AG09309 (cell line): ENCODE data around the gene NUP205.
"Not testable (repeated sequence)": the region's sequence is repeated elsewhere in the genome, so short reads cannot be mapped to it uniquely, and the experiment has no call there.

ENCODE experiments used
- DNase-seq: peaks from one replicate; pipeline ENCODE4 v3.0.0-alpha.2; 2010; ENCODE audit warnings: low read depth
- H3K4me3 ChIP-seq: 2 replicates; pipeline ENCODE4 v1.5.1; 2011; ENCODE audit warnings: mild to moderate bottlenecking, low read depth, low read length, moderate library complexity; ENCODE audit not compliant: control insufficient read depth
- TF ChIP-seq, protein P1 (sequence below): IDR thresholded peaks from 2 replicates; pipeline ENCODE4 v1.5.1; 2011; ENCODE audit warnings: mild to moderate bottlenecking, low read depth, low read length, inconsistent platforms; ENCODE audit not compliant: insufficient read depth, control insufficient read depth; ENCODE audit errors: missing control alignments

The NUP205 gene

DNA sequence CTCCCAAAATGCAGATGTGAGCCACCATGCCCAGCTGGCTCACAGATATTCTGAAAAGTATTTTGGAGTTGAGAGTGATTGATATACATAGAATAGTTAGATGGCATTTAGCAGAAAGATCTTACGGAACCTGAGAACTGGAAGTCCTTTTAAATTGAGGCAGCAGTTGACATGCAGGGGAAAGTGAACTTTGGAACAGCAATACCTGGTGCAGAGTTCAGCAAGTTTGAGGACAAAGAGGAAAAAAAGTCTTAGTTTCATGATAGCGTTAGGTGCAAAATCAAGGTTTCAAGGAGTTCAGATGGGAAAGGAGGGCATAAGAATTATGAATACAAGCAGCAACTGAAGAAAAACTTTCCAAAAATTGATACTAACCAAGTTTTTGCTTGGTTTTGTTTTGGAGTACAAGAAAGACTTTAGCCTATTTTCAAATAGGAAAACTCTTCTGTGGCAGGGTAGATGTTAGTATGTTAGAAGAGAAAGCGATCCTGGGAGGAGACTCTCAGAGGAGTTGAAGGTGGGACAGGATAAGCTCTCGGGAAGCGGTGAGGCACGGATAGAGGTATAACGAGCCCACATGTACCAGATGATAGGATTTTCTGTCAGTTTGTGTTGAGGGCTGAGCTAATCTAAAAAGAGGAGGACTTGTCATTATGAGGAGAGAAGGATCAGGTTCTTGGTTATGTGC is 76.6 kb downstream of the NUP205 start:
- TF ChIP-seq, protein P1, sequence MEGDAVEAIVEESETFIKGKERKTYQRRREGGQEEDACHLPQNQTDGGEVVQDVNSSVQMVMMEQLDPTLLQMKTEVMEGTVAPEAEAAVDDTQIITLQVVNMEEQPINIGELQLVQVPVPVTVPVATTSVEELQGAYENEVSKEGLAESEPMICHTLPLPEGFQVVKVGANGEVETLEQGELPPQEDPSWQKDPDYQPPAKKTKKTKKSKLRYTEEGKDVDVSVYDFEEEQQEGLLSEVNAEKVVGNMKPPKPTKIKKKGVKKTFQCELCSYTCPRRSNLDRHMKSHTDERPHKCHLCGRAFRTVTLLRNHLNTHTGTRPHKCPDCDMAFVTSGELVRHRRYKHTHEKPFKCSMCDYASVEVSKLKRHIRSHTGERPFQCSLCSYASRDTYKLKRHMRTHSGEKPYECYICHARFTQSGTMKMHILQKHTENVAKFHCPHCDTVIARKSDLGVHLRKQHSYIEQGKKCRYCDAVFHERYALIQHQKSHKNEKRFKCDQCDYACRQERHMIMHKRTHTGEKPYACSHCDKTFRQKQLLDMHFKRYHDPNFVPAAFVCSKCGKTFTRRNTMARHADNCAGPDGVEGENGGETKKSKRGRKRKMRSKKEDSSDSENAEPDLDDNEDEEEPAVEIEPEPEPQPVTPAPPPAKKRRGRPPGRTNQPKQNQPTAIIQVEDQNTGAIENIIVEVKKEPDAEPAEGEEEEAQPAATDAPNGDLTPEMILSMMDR, result no peak
- no peak for DNase-seq
- no peak overlapping the region for H3K4me3 ChIP-seq

DNA sequence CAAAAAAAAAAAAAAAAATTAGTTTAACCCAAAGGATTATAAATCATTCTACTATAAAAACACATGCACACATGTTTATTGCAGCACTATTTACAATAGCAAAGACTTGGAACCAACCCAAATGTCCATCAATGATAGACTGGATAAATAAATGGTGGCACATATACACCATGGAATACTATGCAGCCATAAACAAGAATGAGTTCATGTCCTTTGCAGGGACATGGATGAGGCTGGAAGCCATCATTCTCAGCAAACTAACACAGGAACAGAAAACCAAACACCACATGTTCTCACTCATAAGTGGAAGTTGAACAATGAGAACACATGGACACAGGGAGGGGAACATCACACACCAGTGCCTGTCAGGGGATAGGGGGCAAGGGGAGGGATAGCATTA is 82.0 kb downstream of the NUP205 start:
- not testable (repeated sequence) for DNase-seq, H3K4me3 ChIP-seq

DNA sequence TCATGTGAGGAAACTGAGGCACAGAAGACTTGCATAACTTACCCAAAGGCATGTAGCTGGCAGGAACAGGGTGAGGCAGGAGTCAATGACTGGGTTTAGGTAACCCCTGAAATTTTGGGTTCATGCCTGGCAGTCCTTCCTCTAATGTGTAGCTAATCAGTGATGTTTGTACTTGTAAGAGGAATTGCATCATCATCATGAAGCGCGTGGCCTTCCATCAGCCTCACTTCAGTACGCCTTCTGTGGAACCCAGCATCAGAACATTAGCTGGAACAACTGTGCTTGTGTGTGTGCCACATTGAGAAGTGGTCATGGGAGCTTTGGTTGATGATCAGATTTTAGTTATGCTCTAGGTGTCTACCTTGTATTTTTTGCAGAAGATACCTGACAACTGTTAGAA is 86.4 kb downstream of the NUP205 start:
- no peak for DNase-seq
- TF ChIP-seq, protein P1, result no peak
- H3K4me3 ChIP-seq, result no peak overlapping the region

- no peak for DNase-seq
- TF ChIP-seq, protein P1, result no peak
- no peak overlapping the region for H3K4me3 ChIP-seq
Measured at GRCh38 chr7:135644729-135645128, 87.0 kb downstream of the NUP205 start.

DNA sequence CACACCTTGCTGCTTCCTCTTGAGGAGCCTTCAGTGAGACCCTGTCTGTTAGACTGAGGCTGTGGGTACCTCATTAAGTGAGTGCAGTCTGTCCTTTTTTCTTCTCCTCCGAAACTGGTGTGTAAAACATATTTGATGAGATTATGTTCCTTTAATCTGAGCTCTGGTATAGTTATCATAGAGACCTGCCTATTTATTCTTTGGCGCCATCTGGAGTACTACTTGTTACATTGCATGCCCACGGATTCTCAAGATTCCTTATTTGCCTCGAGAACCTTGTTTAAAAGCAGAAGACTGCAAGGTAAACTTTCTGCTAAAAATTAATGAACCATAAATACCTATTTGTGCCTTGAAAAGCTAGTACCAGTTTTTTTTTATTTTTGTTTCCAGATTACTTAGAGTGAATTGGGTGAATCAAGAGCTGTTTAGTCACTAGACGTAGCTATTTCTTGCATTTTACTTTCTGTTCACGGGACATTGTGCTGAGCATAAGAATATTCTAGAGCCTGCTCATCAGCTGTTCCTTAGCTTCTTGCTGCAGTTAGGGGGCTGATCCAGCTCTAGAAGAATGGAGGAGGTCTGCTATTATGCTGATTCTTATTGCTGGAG is 87.7 kb downstream of the NUP205 start:
- no peak for DNase-seq
- TF ChIP-seq, protein P1, result peak; percentile 70

GRCh38 chr7:135647755-135648154 is 90.0 kb downstream of the NUP205 start:
- no peak for DNase-seq
- no peak overlapping the region for H3K4me3 ChIP-seq
- TF ChIP-seq, protein P1, result no peak

More for the DNA sequence above, 87.7 kb downstream of the NUP205 start:
- H3K4me3 ChIP-seq, result no peak overlapping the region

- no peak for DNase-seq
- TF ChIP-seq, protein P1, result no peak
- H3K4me3 ChIP-seq, result no peak overlapping the region
Measured at GRCh38 chr7:135648235-135648634, 90.5 kb downstream of the NUP205 start.
